ENCODE measurements around the gene UTS2B.
"Not testable (repeated sequence)": the region's sequence is repeated elsewhere in the genome, so short reads cannot be mapped to it uniquely, and the experiment has no call there.

The UTS2B gene

GRCh38 chr3:191282251-191283185, 47.8 kb downstream of the UTS2B start:
- no peaks in the 10 kb centered on the region for H3K4me1 ChIP-seq (ENCODE audit: control extremely low read depth in 1 of 4, control insufficient read depth in 4 of 4, insufficient read depth in 4 of 4, low read length in 3 of 4)
- H3K4me3 ChIP-seq (ENCODE audit: control insufficient read depth in 1 of 7, extremely low read depth in 1 of 7, insufficient read depth in 4 of 7, low read depth in 2 of 7, low read length in 6 of 7): no peak overlapping the region
- POLR2A ChIA-PET: interaction anchor here (0.5 kb wide), 1 partner anchor 9 kb away, joined by 4 read pairs; no protein-coding TSS in a partner anchor
- no peaks in the 10 kb centered on the region for H3K36me3 ChIP-seq (ENCODE audit: control insufficient read depth in 4 of 4, insufficient read depth in 4 of 4, low read length in 3 of 4)
- H3K27ac ChIP-seq (ENCODE audit: insufficient read depth in 1 of 2, low read depth in 1 of 2, low read length in 2 of 2, poor library complexity in 1 of 2, severe bottlenecking in 2 of 2): no peak overlapping the region
- H3K27me3 ChIP-seq (replicated peaks in 2 of 5; ENCODE audit: control insufficient read depth in 4 of 5, insufficient read depth in 5 of 5, low read length in 4 of 5): no peaks in the 10 kb centered on the region
- CTCF ChIA-PET: no interaction called here
- no peaks in the 10 kb centered on the region for H3K9me3 ChIP-seq (ENCODE audit: control extremely low read depth in 1 of 5, control insufficient read depth in 4 of 5, insufficient read depth in 2 of 5, low read depth in 1 of 5, low read length in 4 of 5)
- no peak for DNase-seq
- 60% methylated on average over 1 of the region's 4 CpGs for WGBS (ENCODE audit: insufficient coverage)

- no peaks in the 10 kb centered on the region for H3K27me3 ChIP-seq (replicated peaks in 2 of 5; ENCODE audit: control insufficient read depth in 4 of 5, insufficient read depth in 5 of 5, low read length in 4 of 5)
These were observed 49.4 kb downstream of the UTS2B start for GRCh38 chr3:191280882-191281281.

GRCh38 chr3:191280111-191280510, 50.2 kb downstream of the UTS2B start:
- Histone ChIP-seq H3K27ac (ENCODE audit: insufficient read depth in 1 of 2, low read depth in 1 of 2, low read length in 2 of 2, poor library complexity in 1 of 2, severe bottlenecking in 2 of 2) (no peak overlapping the region), H3K36me3 (ENCODE audit: control insufficient read depth in 4 of 4, insufficient read depth in 4 of 4, low read length in 3 of 4) (no peaks in the 10 kb centered on the region), H3K4me1 (ENCODE audit: control extremely low read depth in 1 of 4, control insufficient read depth in 4 of 4, insufficient read depth in 4 of 4, low read length in 3 of 4) (no peaks in the 10 kb centered on the region), H3K9me3 (ENCODE audit: control extremely low read depth in 1 of 5, control insufficient read depth in 4 of 5, insufficient read depth in 2 of 5, low read depth in 1 of 5, low read length in 4 of 5) (no peaks in the 10 kb centered on the region), H3K27me3 (replicated peaks in 2 of 5; ENCODE audit: control insufficient read depth in 4 of 5, insufficient read depth in 5 of 5, low read length in 4 of 5) (no peaks in the 10 kb centered on the region), H3K4me3 (ENCODE audit: control insufficient read depth in 1 of 7, extremely low read depth in 1 of 7, insufficient read depth in 4 of 7, low read depth in 2 of 7, low read length in 6 of 7) (no peak overlapping the region)
- no peak for DNase-seq
- no CpG with 5 or more reads among the region's 1 CpG for WGBS (ENCODE audit: insufficient coverage)
- ChIA-PET CTCF (no interaction called here), POLR2A (no interaction called here)

More at GRCh38 chr3:191280882-191281281, 49.4 kb downstream of the UTS2B start:
- POLR2A ChIA-PET: no interaction called here
- CTCF ChIA-PET: no interaction called here
- H3K36me3 ChIP-seq (ENCODE audit: control insufficient read depth in 4 of 4, insufficient read depth in 4 of 4, low read length in 3 of 4): no peaks in the 10 kb centered on the region
- DNase-seq: no peak
- no peaks in the 10 kb centered on the region for H3K4me1 ChIP-seq (ENCODE audit: control extremely low read depth in 1 of 4, control insufficient read depth in 4 of 4, insufficient read depth in 4 of 4, low read length in 3 of 4)
- no peaks in the 10 kb centered on the region for H3K9me3 ChIP-seq (ENCODE audit: control extremely low read depth in 1 of 5, control insufficient read depth in 4 of 5, insufficient read depth in 2 of 5, low read depth in 1 of 5, low read length in 4 of 5)
- H3K4me3 ChIP-seq (ENCODE audit: control insufficient read depth in 1 of 7, extremely low read depth in 1 of 7, insufficient read depth in 4 of 7, low read depth in 2 of 7, low read length in 6 of 7): no peak overlapping the region
- H3K27ac ChIP-seq (ENCODE audit: insufficient read depth in 1 of 2, low read depth in 1 of 2, low read length in 2 of 2, poor library complexity in 1 of 2, severe bottlenecking in 2 of 2): no peak overlapping the region

GRCh38 chr3:191275751-191276150, 54.6 kb downstream of the UTS2B start:
- POLR2A ChIA-PET: interaction anchor here (0.7 kb wide), 1 partner anchor 26 kb away, joined by 3 read pairs; no protein-coding TSS in a partner anchor
- DNase-seq: no peak
- Histone ChIP-seq H3K4me3 (ENCODE audit: control insufficient read depth in 1 of 7, extremely low read depth in 1 of 7, insufficient read depth in 4 of 7, low read depth in 2 of 7, low read length in 6 of 7) (no peak overlapping the region), H3K36me3 (ENCODE audit: control insufficient read depth in 4 of 4, insufficient read depth in 4 of 4, low read length in 3 of 4) (no peaks in the 10 kb centered on the region), H3K27me3 (replicated peaks in 2 of 5; ENCODE audit: control insufficient read depth in 4 of 5, insufficient read depth in 5 of 5, low read length in 4 of 5) (no peaks in the 10 kb centered on the region), H3K4me1 (ENCODE audit: control extremely low read depth in 1 of 4, control insufficient read depth in 4 of 4, insufficient read depth in 4 of 4, low read length in 3 of 4) (no peaks in the 10 kb centered on the region), H3K27ac (ENCODE audit: insufficient read depth in 1 of 2, low read depth in 1 of 2, low read length in 2 of 2, poor library complexity in 1 of 2, severe bottlenecking in 2 of 2) (no peak overlapping the region), H3K9me3 (ENCODE audit: control extremely low read depth in 1 of 5, control insufficient read depth in 4 of 5, insufficient read depth in 2 of 5, low read depth in 1 of 5, low read length in 4 of 5) (no peaks in the 10 kb centered on the region)
- CTCF ChIA-PET: no interaction called here

- 98% methylated on average over 12 of the region's 14 CpGs for WGBS (ENCODE audit: insufficient coverage)
- H3K27ac ChIP-seq (ENCODE audit: insufficient read depth in 1 of 2, low read depth in 1 of 2, low read length in 2 of 2, poor library complexity in 1 of 2, severe bottlenecking in 2 of 2); H3K27me3 ChIP-seq (replicated peaks in 2 of 5; ENCODE audit: control insufficient read depth in 4 of 5, insufficient read depth in 5 of 5, low read length in 4 of 5); H3K4me3 ChIP-seq (ENCODE audit: control insufficient read depth in 1 of 7, extremely low read depth in 1 of 7, insufficient read depth in 4 of 7, low read depth in 2 of 7, low read length in 6 of 7); DNase-seq; CTCF ChIA-PET; H3K9me3 ChIP-seq (ENCODE audit: control extremely low read depth in 1 of 5, control insufficient read depth in 4 of 5, insufficient read depth in 2 of 5, low read depth in 1 of 5, low read length in 4 of 5); POLR2A ChIA-PET; H3K36me3 ChIP-seq (ENCODE audit: control insufficient read depth in 4 of 4, insufficient read depth in 4 of 4, low read length in 3 of 4); H3K4me1 ChIP-seq (ENCODE audit: control extremely low read depth in 1 of 4, control insufficient read depth in 4 of 4, insufficient read depth in 4 of 4, low read length in 3 of 4): not testable (repeated sequence)
These were observed 55.1 kb downstream of the UTS2B start for GRCh38 chr3:191275244-191275643.

GRCh38 chr3:191269289-191270085, 60.8 kb downstream of the UTS2B start:
- no peaks in the 10 kb centered on the region for H3K36me3 ChIP-seq (ENCODE audit: control insufficient read depth in 4 of 4, insufficient read depth in 4 of 4, low read length in 3 of 4)
- peaks cover 0 to 3% (median 0%) of the 10 kb centered on the region in 4 experiments for H3K4me1 ChIP-seq (ENCODE audit: control extremely low read depth in 1 of 4, control insufficient read depth in 4 of 4, insufficient read depth in 4 of 4, low read length in 3 of 4)
- no peak for DNase-seq
- no peak overlapping the region for H3K4me3 ChIP-seq (ENCODE audit: control insufficient read depth in 1 of 7, extremely low read depth in 1 of 7, insufficient read depth in 4 of 7, low read depth in 2 of 7, low read length in 6 of 7)
- 67% methylated on average over 3 of the region's 5 CpGs for WGBS (ENCODE audit: insufficient coverage)
- CTCF ChIA-PET: no interaction called here
- POLR2A ChIA-PET: no interaction called here
- no peaks in the 10 kb centered on the region for H3K9me3 ChIP-seq (ENCODE audit: control extremely low read depth in 1 of 5, control insufficient read depth in 4 of 5, insufficient read depth in 2 of 5, low read depth in 1 of 5, low read length in 4 of 5)
- H3K27ac ChIP-seq (ENCODE audit: insufficient read depth in 1 of 2, low read depth in 1 of 2, low read length in 2 of 2, poor library complexity in 1 of 2, severe bottlenecking in 2 of 2): no peak overlapping the region
- H3K27me3 ChIP-seq (replicated peaks in 2 of 5; ENCODE audit: control insufficient read depth in 4 of 5, insufficient read depth in 5 of 5, low read length in 4 of 5): no peaks in the 10 kb centered on the region

- no peak overlapping the region for H3K4me3 ChIP-seq (ENCODE audit: control insufficient read depth in 1 of 7, extremely low read depth in 1 of 7, insufficient read depth in 4 of 7, low read depth in 2 of 7, low read length in 6 of 7)
- CTCF ChIA-PET: no interaction called here
- POLR2A ChIA-PET: no interaction called here
- no peaks in the 10 kb centered on the region for H3K27me3 ChIP-seq (replicated peaks in 2 of 5; ENCODE audit: control insufficient read depth in 4 of 5, insufficient read depth in 5 of 5, low read length in 4 of 5)
- no peaks in the 10 kb centered on the region for H3K36me3 ChIP-seq (ENCODE audit: control insufficient read depth in 4 of 4, insufficient read depth in 4 of 4, low read length in 3 of 4)
- no peak overlapping the region for H3K27ac ChIP-seq (ENCODE audit: insufficient read depth in 1 of 2, low read depth in 1 of 2, low read length in 2 of 2, poor library complexity in 1 of 2, severe bottlenecking in 2 of 2)
- DNase-seq: no peak
- H3K4me1 ChIP-seq (ENCODE audit: control extremely low read depth in 1 of 4, control insufficient read depth in 4 of 4, insufficient read depth in 4 of 4, low read length in 3 of 4): peaks cover 0 to 3% (median 0%) of the 10 kb centered on the region in 4 experiments
- no peaks in the 10 kb centered on the region for H3K9me3 ChIP-seq (ENCODE audit: control extremely low read depth in 1 of 5, control insufficient read depth in 4 of 5, insufficient read depth in 2 of 5, low read depth in 1 of 5, low read length in 4 of 5)
These were observed 61.6 kb downstream of the UTS2B start for GRCh38 chr3:191268737-191269136.

Data from common myeloid progenitor, CD34-positive (primary cell).